Activated CD4-positive, alpha-beta T cell treated with anti-CD3 and anti-CD28 coated beads, Interleukin-2, amount 10 ng/mL, durations not matched to agents 24 days and 14 days (primary cell): ENCODE data around the gene TSC2. TPM values are rescaled to one million over a fixed set of nuclear protein-coding genes. Genes with fewer than 3 reads are reported as not detected.
"Not testable (repeated sequence)": the region's sequence is repeated elsewhere in the genome, so short reads cannot be mapped to it uniquely, and the experiment has no call there.

Source experiments
- DNase-seq: peaks from one replicate; pipeline ENCODE4 v3.0.0; 2022
- H3K27ac Mint-ChIP-seq: one replicate; pipeline ENCODE4 v1.8.0; 2022; ENCODE audit warnings: mild to moderate bottlenecking, mixed read lengths
- H3K27me3 Mint-ChIP-seq: one replicate; pipeline ENCODE4 v1.8.0; 2022; ENCODE audit warnings: mixed read lengths
- H3K36me3 Mint-ChIP-seq: one replicate; pipeline ENCODE4 v1.8.0; 2022; ENCODE audit warnings: low read depth, mild to moderate bottlenecking, mixed read lengths
- H3K4me1 Mint-ChIP-seq: one replicate; pipeline ENCODE4 v1.8.0; 2021; ENCODE audit warnings: mixed read lengths
- H3K4me3 Mint-ChIP-seq: one replicate; pipeline ENCODE4 v1.8.0; 2022; ENCODE audit warnings: mild to moderate bottlenecking, moderate library complexity, mixed read lengths
- H3K9me3 Mint-ChIP-seq: one replicate; pipeline ENCODE4 v1.8.0; 2021; ENCODE audit warnings: mixed read lengths
- intact Hi-C: fragments of 100-400 bp; cut with micrococcal nuclease; formaldehyde crosslinking; loops from one replicate; pipeline ENCODE4 v1.15.1; 2023
- total RNA-seq: library from RNA; stranded (reverse); gene quantifications from 2 replicates; pipeline ENCODE4 v1.2.3, GENCODE V29; 2022

TSC2 gene
- total RNA-seq, 1 donor from 2014 or later: 98.8 TPM

- H3K9me3 Mint-ChIP-seq: no peaks in the 10 kb centered on the region
- H3K4me1 Mint-ChIP-seq: no peaks in the 10 kb centered on the region
- no peaks in the 10 kb centered on the region for H3K27me3 Mint-ChIP-seq
- DNase-seq: no peak
- H3K4me3 Mint-ChIP-seq: no peak overlapping the region
- no peaks in the 10 kb centered on the region for H3K36me3 Mint-ChIP-seq
- H3K27ac Mint-ChIP-seq: no peak overlapping the region
- intact Hi-C loops: no loop called here
Observed at GRCh38 chr16:2115591-2115973, 67.8 kb downstream of the TSC2 start.

- H3K4me1 Mint-ChIP-seq, H3K36me3 Mint-ChIP-seq, H3K27ac Mint-ChIP-seq, H3K27me3 Mint-ChIP-seq, DNase-seq, H3K9me3 Mint-ChIP-seq, intact Hi-C loops, H3K4me3 Mint-ChIP-seq: not testable (repeated sequence)
Observed at GRCh38 chr16:2116428-2116827, 68.6 kb downstream of the TSC2 start.

- DNase-seq, intact Hi-C loops, H3K4me3 Mint-ChIP-seq: not testable (repeated sequence)
Observed at GRCh38 chr16:2117341-2117740, 69.6 kb downstream of the TSC2 start.

GRCh38 chr16:2117960-2118722 lies 70.4 kb downstream of the TSC2 start:
- not testable (repeated sequence) for H3K4me3 Mint-ChIP-seq

More at GRCh38 chr16:2117341-2117740, 69.6 kb downstream of the TSC2 start:
- H3K9me3 Mint-ChIP-seq, H3K4me1 Mint-ChIP-seq, H3K27me3 Mint-ChIP-seq, H3K36me3 Mint-ChIP-seq, H3K27ac Mint-ChIP-seq: not testable (repeated sequence)

GRCh38 chr16:2121325-2121724 lies 73.5 kb downstream of the TSC2 start:
- not testable (repeated sequence) for H3K27ac Mint-ChIP-seq, H3K4me1 Mint-ChIP-seq, DNase-seq

More at GRCh38 chr16:2117960-2118722, 70.4 kb downstream of the TSC2 start:
- H3K4me1 Mint-ChIP-seq, DNase-seq, H3K27me3 Mint-ChIP-seq, intact Hi-C loops, H3K9me3 Mint-ChIP-seq, H3K27ac Mint-ChIP-seq, H3K36me3 Mint-ChIP-seq: not testable (repeated sequence)

GRCh38 chr16:2121853-2122252 lies 74.1 kb downstream of the TSC2 start:
- Mint-ChIP-seq H3K9me3 (no peaks in the 10 kb centered on the region), H3K4me1 (no peaks in the 10 kb centered on the region), H3K27ac (no peak overlapping the region), H3K27me3 (no peaks in the 10 kb centered on the region), H3K36me3 (no peaks in the 10 kb centered on the region), H3K4me3 (no peak overlapping the region)
- intact Hi-C loops: no loop called here
- DNase-seq: no peak

More at GRCh38 chr16:2121325-2121724, 73.5 kb downstream of the TSC2 start:
- H3K36me3 Mint-ChIP-seq, H3K4me3 Mint-ChIP-seq, H3K27me3 Mint-ChIP-seq, H3K9me3 Mint-ChIP-seq, intact Hi-C loops: not testable (repeated sequence)

GRCh38 chr16:2122429-2122828 lies 74.6 kb downstream of the TSC2 start:
- Mint-ChIP-seq H3K36me3 (no peaks in the 10 kb centered on the region), H3K9me3 (no peaks in the 10 kb centered on the region), H3K4me1 (no peaks in the 10 kb centered on the region), H3K27me3 (no peaks in the 10 kb centered on the region), H3K4me3 (no peak overlapping the region), H3K27ac (no peak overlapping the region)
- intact Hi-C loops: no loop called here
- no peak for DNase-seq

- DNase-seq, H3K4me1 Mint-ChIP-seq, H3K27ac Mint-ChIP-seq, H3K27me3 Mint-ChIP-seq, intact Hi-C loops, H3K9me3 Mint-ChIP-seq, H3K4me3 Mint-ChIP-seq, H3K36me3 Mint-ChIP-seq: not testable (repeated sequence)
Observed at GRCh38 chr16:2122934-2123683, 75.3 kb downstream of the TSC2 start.

- intact Hi-C loops, H3K4me3 Mint-ChIP-seq, H3K36me3 Mint-ChIP-seq, H3K4me1 Mint-ChIP-seq, H3K9me3 Mint-ChIP-seq, H3K27me3 Mint-ChIP-seq, H3K27ac Mint-ChIP-seq, DNase-seq: not testable (repeated sequence)
Observed at GRCh38 chr16:2123706-2124376, 76.1 kb downstream of the TSC2 start.

GRCh38 chr16:2124377-2124693 lies 76.5 kb downstream of the TSC2 start:
- H3K4me3 Mint-ChIP-seq, H3K36me3 Mint-ChIP-seq, H3K27ac Mint-ChIP-seq, intact Hi-C loops, DNase-seq, H3K4me1 Mint-ChIP-seq, H3K27me3 Mint-ChIP-seq, H3K9me3 Mint-ChIP-seq: not testable (repeated sequence)

GRCh38 chr16:2124694-2125444 lies 77.1 kb downstream of the TSC2 start:
- H3K4me3 Mint-ChIP-seq, H3K4me1 Mint-ChIP-seq, H3K36me3 Mint-ChIP-seq, H3K27me3 Mint-ChIP-seq, intact Hi-C loops, DNase-seq, H3K27ac Mint-ChIP-seq, H3K9me3 Mint-ChIP-seq: not testable (repeated sequence)

GRCh38 chr16:2125609-2126008 lies 77.8 kb downstream of the TSC2 start:
- intact Hi-C loops, H3K9me3 Mint-ChIP-seq, DNase-seq, H3K36me3 Mint-ChIP-seq, H3K27me3 Mint-ChIP-seq, H3K27ac Mint-ChIP-seq, H3K4me3 Mint-ChIP-seq, H3K4me1 Mint-ChIP-seq: not testable (repeated sequence)

- H3K4me3 Mint-ChIP-seq, intact Hi-C loops, H3K9me3 Mint-ChIP-seq, H3K36me3 Mint-ChIP-seq, DNase-seq, H3K4me1 Mint-ChIP-seq, H3K27me3 Mint-ChIP-seq, H3K27ac Mint-ChIP-seq: not testable (repeated sequence)
Observed at GRCh38 chr16:2126161-2126743, 78.5 kb downstream of the TSC2 start.
